ENCODE measurements around the gene MYO10. TPM values are rescaled to one million over a fixed set of nuclear protein-coding genes. Genes with fewer than 3 reads are reported as not detected.

Gene MYO10
- polyA plus RNA-seq, 3 donors, result 0.23 to 1.1 (median 0.35) TPM

- Mint-ChIP-seq H3K4me1 (no peaks in the 10 kb centered on the region), H3K27me3 (ENCODE audit: low read depth in 3 of 3) (peaks cover 0 to 2% (median 2%) of the 10 kb centered on the region in 3 donors), H3K27ac (no peak overlapping the region), H3K4me3 (no peak overlapping the region), H3K9me3 (peaks cover 6 to 16% (median 10%) of the 10 kb centered on the region in 7 donors), H3K36me3 (no peaks in the 10 kb centered on the region)
- DNase-seq, result no peak
- no peaks in the 10 kb centered on the region for H3K27me3 ChIP-seq (ENCODE audit: control insufficient read depth in 2 of 2, insufficient read depth in 2 of 2, low read length in 2 of 2)
- H3K9ac ChIP-seq (ENCODE audit: insufficient read depth, low read length, poor library complexity, severe bottlenecking), result no peak overlapping the region
- H3K36me3 ChIP-seq (replicated peaks in 1 of 2; ENCODE audit: control insufficient read depth in 1 of 2, insufficient read depth in 2 of 2, low read length in 2 of 2), result no peaks in the 10 kb centered on the region
- no peaks in the 10 kb centered on the region for H3K4me1 ChIP-seq (ENCODE audit: control insufficient read depth in 1 of 2, insufficient read depth in 2 of 2, low read length in 2 of 2)
- intact Hi-C loops (cut with micrococcal nuclease), result no loop called here
- WGBS (ENCODE audit: insufficient coverage), result 94% methylated on average over 6 of the region's 10 CpGs
- H3K4me3 ChIP-seq (replicated peaks in 1 of 3; ENCODE audit: low read depth in 2 of 3, low read length in 3 of 3), result no peak overlapping the region
- H3K79me2 ChIP-seq (ENCODE audit: insufficient read depth, low read length), result no peaks in the 10 kb centered on the region
- H3K27ac ChIP-seq (ENCODE audit: low read depth in 1 of 2, low read length in 2 of 2), result no peak overlapping the region
- H3K4me2 ChIP-seq (replicated peaks; ENCODE audit: extremely low read depth, low read length, poor library complexity, severe bottlenecking), result no peak overlapping the region
- H4K20me1 ChIP-seq (ENCODE audit: insufficient read depth, low read length), result no peaks in the 10 kb centered on the region
- no peak overlapping the region for H2AFZ ChIP-seq (ENCODE audit: insufficient read depth, low read depth, low read length, poor library complexity, severe bottlenecking)
- peaks cover 7 to 12% of the 10 kb centered on the region in 2 donors for H3K9me3 ChIP-seq (replicated peaks in 1 of 2; ENCODE audit: control insufficient read depth in 1 of 2, insufficient read depth in 1 of 2, low read length in 2 of 2)
- TF ChIP-seq CTCF (IDR thresholded peaks at IDR 0.05), result no peak
Observed at GRCh38 chr5:16855898-16856297, 80.2 kb downstream of the MYO10 start.

GRCh38 chr5:16855485-16855884 is 80.6 kb downstream of the MYO10 start:
- H3K27me3 Mint-ChIP-seq (ENCODE audit: low read depth in 3 of 3), result peaks cover 0 to 2% (median 1%) of the 10 kb centered on the region in 3 donors
- no peak for DNase-seq
- no peaks in the 10 kb centered on the region for H3K79me2 ChIP-seq (ENCODE audit: insufficient read depth, low read length)
- no peak overlapping the region for H3K27ac Mint-ChIP-seq
- 91% methylated on average over 4 of the region's 5 CpGs for WGBS (ENCODE audit: insufficient coverage)
- H3K9me3 Mint-ChIP-seq, result peaks cover 6 to 16% (median 10%) of the 10 kb centered on the region in 7 donors
- no peak overlapping the region for H3K9ac ChIP-seq (ENCODE audit: insufficient read depth, low read length, poor library complexity, severe bottlenecking)
- H3K4me1 Mint-ChIP-seq, result no peaks in the 10 kb centered on the region
- H3K4me3 Mint-ChIP-seq, result no peak overlapping the region
- no peak for TF ChIP-seq CTCF (IDR thresholded peaks at IDR 0.05)
- intact Hi-C loops (cut with micrococcal nuclease), result no loop called here
- no peak overlapping the region for H3K4me2 ChIP-seq (replicated peaks; ENCODE audit: extremely low read depth, low read length, poor library complexity, severe bottlenecking)
- no peaks in the 10 kb centered on the region for H4K20me1 ChIP-seq (ENCODE audit: insufficient read depth, low read length)
- no peaks in the 10 kb centered on the region for H3K36me3 ChIP-seq (replicated peaks in 1 of 2; ENCODE audit: control insufficient read depth in 1 of 2, insufficient read depth in 2 of 2, low read length in 2 of 2)
- no peaks in the 10 kb centered on the region for H3K4me1 ChIP-seq (ENCODE audit: control insufficient read depth in 1 of 2, insufficient read depth in 2 of 2, low read length in 2 of 2)
- H3K27me3 ChIP-seq (ENCODE audit: control insufficient read depth in 2 of 2, insufficient read depth in 2 of 2, low read length in 2 of 2), result no peaks in the 10 kb centered on the region
- H2AFZ ChIP-seq (ENCODE audit: insufficient read depth, low read depth, low read length, poor library complexity, severe bottlenecking), result no peak overlapping the region
- H3K4me3 ChIP-seq (replicated peaks in 1 of 3; ENCODE audit: low read depth in 2 of 3, low read length in 3 of 3), result no peak overlapping the region
- H3K27ac ChIP-seq (ENCODE audit: low read depth in 1 of 2, low read length in 2 of 2), result no peak overlapping the region
- H3K9me3 ChIP-seq (replicated peaks in 1 of 2; ENCODE audit: control insufficient read depth in 1 of 2, insufficient read depth in 1 of 2, low read length in 2 of 2), result peaks cover 7 to 12% of the 10 kb centered on the region in 2 donors
- H3K36me3 Mint-ChIP-seq, result no peaks in the 10 kb centered on the region
